ENCODE results near the gene SLC29A3. TPM values are rescaled to one million over a fixed set of nuclear protein-coding genes. Genes with fewer than 3 reads are reported as not detected.
"Not testable (repeated sequence)": the region's sequence is repeated elsewhere in the genome, so short reads cannot be mapped to it uniquely, and the experiment has no call there.

Gene SLC29A3
- total RNA-seq, 3 donors from 2014 or later (not counting 1 experiment from before 2014, with no cell fraction given): 4.0 to 6.6 (median 5.3) TPM

DNA sequence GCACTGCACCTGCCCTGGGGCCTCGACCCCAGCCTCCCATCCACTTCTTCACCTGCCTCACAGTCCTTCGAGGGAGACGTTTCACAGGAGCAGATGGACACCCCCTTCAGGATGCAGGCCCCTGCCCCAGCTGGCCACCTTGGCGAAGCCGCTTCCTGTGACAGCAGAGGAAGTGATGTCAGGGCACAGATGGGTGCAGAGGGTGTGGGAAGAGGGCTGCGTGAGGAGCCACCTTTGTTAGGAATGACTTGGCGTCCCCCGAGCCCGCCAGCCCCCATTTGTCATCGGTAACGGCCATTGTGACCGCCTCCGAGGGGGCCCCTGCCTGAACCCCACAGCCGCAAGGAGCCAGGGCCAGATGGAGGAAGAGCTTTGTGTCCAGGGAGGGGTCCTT, 47.4 kb upstream of the SLC29A3 start:
- Mint-ChIP-seq H3K4me3 (no peak overlapping the region), H3K36me3 (no peaks in the 10 kb centered on the region), H3K4me1 (peaks cover 0 to 5% of the 10 kb centered on the region in 2 donors), H3K27me3 (ENCODE audit: low read depth in 2 of 2) (peaks cover 0 to 2% of the 10 kb centered on the region in 2 donors), H3K9me3 (no peaks in the 10 kb centered on the region), H3K27ac (no peak overlapping the region)
- H3K27me3 ChIP-seq (ENCODE audit: control insufficient read depth, insufficient read depth, low read length): no peaks in the 10 kb centered on the region
- H3K4me1 ChIP-seq (ENCODE audit: control insufficient read depth, insufficient read depth, low read length): no peaks in the 10 kb centered on the region
- intact Hi-C loops (cut with micrococcal nuclease): no loop called here
- WGBS (ENCODE audit: insufficient coverage): 47% methylated on average over 13 of the region's 14 CpGs
- TF ChIP-seq, protein P1, sequence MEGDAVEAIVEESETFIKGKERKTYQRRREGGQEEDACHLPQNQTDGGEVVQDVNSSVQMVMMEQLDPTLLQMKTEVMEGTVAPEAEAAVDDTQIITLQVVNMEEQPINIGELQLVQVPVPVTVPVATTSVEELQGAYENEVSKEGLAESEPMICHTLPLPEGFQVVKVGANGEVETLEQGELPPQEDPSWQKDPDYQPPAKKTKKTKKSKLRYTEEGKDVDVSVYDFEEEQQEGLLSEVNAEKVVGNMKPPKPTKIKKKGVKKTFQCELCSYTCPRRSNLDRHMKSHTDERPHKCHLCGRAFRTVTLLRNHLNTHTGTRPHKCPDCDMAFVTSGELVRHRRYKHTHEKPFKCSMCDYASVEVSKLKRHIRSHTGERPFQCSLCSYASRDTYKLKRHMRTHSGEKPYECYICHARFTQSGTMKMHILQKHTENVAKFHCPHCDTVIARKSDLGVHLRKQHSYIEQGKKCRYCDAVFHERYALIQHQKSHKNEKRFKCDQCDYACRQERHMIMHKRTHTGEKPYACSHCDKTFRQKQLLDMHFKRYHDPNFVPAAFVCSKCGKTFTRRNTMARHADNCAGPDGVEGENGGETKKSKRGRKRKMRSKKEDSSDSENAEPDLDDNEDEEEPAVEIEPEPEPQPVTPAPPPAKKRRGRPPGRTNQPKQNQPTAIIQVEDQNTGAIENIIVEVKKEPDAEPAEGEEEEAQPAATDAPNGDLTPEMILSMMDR (IDR thresholded peaks at IDR 0.05): no peak
- DNase-seq: no peak
- H3K9me3 ChIP-seq (ENCODE audit: control insufficient read depth, insufficient read depth, low read length): no peaks in the 10 kb centered on the region
- no peak overlapping the region for H3K4me3 ChIP-seq (ENCODE audit: low read length)
- H3K36me3 ChIP-seq (ENCODE audit: control insufficient read depth, insufficient read depth, low read length): no peaks in the 10 kb centered on the region
- H3K27ac ChIP-seq (ENCODE audit: low read length): no peak overlapping the region
- ATAC-seq: no peak

DNA sequence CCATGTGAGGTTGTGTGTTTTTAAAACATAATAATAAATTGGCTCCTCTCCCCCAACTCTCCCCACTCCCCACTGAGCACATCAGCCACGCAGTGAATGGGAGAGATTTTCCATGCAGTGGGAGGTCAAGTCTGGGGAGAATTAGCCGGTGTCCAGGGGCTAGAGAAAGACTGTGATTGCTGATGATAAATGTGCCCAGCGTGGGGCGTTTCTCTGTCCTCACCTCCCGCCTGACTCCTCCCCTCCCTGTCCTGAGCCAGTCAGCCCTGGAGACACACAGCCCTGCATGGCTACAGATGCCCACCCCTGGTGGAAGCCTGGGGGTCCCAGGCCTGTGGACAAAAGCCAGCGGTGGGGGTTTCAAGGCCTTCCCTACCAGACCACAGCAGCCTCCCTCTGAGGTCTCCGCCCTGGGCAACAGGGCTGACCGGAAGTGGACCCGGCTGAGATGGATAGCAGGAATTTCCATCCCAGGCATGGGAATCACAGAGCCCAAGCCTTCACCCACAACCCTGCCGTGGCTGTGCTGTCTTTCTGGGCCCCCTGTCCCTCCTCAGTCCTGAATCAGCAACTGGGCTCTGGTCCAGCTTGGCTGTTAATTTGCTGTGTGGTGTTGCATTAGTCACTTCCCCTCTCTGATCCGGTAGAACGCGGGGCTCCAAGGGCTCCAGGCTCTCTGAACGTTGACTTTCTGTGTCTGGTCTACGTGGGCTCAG, 46.8 kb upstream of the SLC29A3 start:
- intact Hi-C loops (cut with micrococcal nuclease): no loop called here
- no peaks in the 10 kb centered on the region for H3K27me3 ChIP-seq (ENCODE audit: control insufficient read depth, insufficient read depth, low read length)
- ATAC-seq: no peak
- 88% methylated on average over 14 of the region's 15 CpGs for WGBS (ENCODE audit: insufficient coverage)
- H3K4me3 ChIP-seq (ENCODE audit: low read length): no peak overlapping the region
- Mint-ChIP-seq H3K9me3 (no peaks in the 10 kb centered on the region), H3K27ac (no peak overlapping the region), H3K27me3 (ENCODE audit: low read depth in 2 of 2) (peaks cover 0 to 2% of the 10 kb centered on the region in 2 donors), H3K4me3 (no peak overlapping the region), H3K36me3 (no peaks in the 10 kb centered on the region), H3K4me1 (peaks cover 0 to 5% of the 10 kb centered on the region in 2 donors)
- H3K9me3 ChIP-seq (ENCODE audit: control insufficient read depth, insufficient read depth, low read length): no peaks in the 10 kb centered on the region
- no peak for DNase-seq
- no peaks in the 10 kb centered on the region for H3K36me3 ChIP-seq (ENCODE audit: control insufficient read depth, insufficient read depth, low read length)
- TF ChIP-seq, protein P1 (IDR thresholded peaks at IDR 0.05): no peak
- H3K4me1 ChIP-seq (ENCODE audit: control insufficient read depth, insufficient read depth, low read length): no peaks in the 10 kb centered on the region
- no peak overlapping the region for H3K27ac ChIP-seq (ENCODE audit: low read length)

DNA sequence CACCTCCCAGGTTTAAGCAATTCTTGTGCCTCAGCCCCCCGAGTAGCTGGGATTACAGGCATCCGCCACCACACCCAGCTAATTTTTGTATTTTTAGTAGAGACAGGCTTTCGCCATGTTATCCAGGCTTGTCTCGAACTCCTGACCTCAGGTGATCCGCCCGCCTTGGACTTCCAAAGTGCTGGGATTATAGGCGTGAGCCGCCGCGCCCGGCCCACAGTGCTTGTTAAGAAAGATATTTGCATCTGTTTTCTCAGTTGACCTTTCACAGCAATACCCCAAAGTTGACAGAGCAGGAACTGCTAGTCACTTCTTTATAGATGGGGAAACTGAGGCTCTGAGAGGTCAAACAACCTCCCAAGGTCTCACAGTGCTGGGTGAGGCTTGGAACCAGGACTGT, 46.1 kb upstream of the SLC29A3 start:
- H3K4me3 Mint-ChIP-seq; ATAC-seq; intact Hi-C loops (cut with micrococcal nuclease); H3K27ac Mint-ChIP-seq; H3K27me3 ChIP-seq (ENCODE audit: control insufficient read depth, insufficient read depth, low read length); H3K9me3 Mint-ChIP-seq; H3K27ac ChIP-seq (ENCODE audit: low read length); H3K4me1 ChIP-seq (ENCODE audit: control insufficient read depth, insufficient read depth, low read length); H3K9me3 ChIP-seq (ENCODE audit: control insufficient read depth, insufficient read depth, low read length); H3K36me3 ChIP-seq (ENCODE audit: control insufficient read depth, insufficient read depth, low read length); DNase-seq; H3K36me3 Mint-ChIP-seq; H3K4me3 ChIP-seq (ENCODE audit: low read length); H3K27me3 Mint-ChIP-seq (ENCODE audit: low read depth in 2 of 2); H3K4me1 Mint-ChIP-seq: not testable (repeated sequence)
- WGBS (ENCODE audit: insufficient coverage): 88% methylated on average over 11 of the region's 11 CpGs

DNA sequence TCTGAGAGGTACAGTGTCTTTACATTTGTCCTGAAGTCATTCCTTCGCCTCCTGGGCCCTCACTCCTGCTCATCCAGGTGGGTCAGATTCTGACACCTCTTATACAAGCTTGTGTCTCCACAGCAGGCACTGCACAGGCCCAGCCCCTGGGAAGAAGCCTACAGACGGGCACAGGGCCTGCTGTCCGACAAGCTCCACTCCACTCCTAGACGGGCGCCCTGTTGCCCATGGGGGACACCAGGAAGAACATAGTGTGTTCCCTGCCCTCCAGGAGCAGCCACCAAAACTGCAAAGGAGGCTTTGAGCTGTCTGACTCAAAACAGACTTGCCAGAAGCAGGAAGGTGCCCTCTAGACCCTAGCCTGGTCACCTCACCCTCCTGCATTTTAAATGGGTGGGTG, 45.6 kb upstream of the SLC29A3 start:
- DNase-seq (no peak), ATAC-seq (no peak)
- Mint-ChIP-seq H3K4me3 (no peak overlapping the region), H3K27me3 (ENCODE audit: low read depth in 2 of 2) (peaks cover 0 to 2% of the 10 kb centered on the region in 2 donors), H3K9me3 (no peaks in the 10 kb centered on the region), H3K27ac (no peak overlapping the region), H3K4me1 (peaks cover 0 to 5% of the 10 kb centered on the region in 2 donors), H3K36me3 (no peaks in the 10 kb centered on the region)
- no peak overlapping the region for H3K27ac ChIP-seq (ENCODE audit: low read length)
- no peak overlapping the region for H3K4me3 ChIP-seq (ENCODE audit: low read length)
- intact Hi-C loops (cut with micrococcal nuclease): no loop called here
- TF ChIP-seq, protein P1 (IDR thresholded peaks at IDR 0.05): no peak
- no peaks in the 10 kb centered on the region for H3K4me1 ChIP-seq (ENCODE audit: control insufficient read depth, insufficient read depth, low read length)
- WGBS (ENCODE audit: insufficient coverage): 81% methylated on average over 5 of the region's 5 CpGs
- no peaks in the 10 kb centered on the region for H3K27me3 ChIP-seq (ENCODE audit: control insufficient read depth, insufficient read depth, low read length)
- no peaks in the 10 kb centered on the region for H3K9me3 ChIP-seq (ENCODE audit: control insufficient read depth, insufficient read depth, low read length)
- H3K36me3 ChIP-seq (ENCODE audit: control insufficient read depth, insufficient read depth, low read length): no peaks in the 10 kb centered on the region

Data from natural killer cell (primary cell).